ENCODE data around the gene SMURF2.

Gene SMURF2

GRCh38 chr17:64506576-64507412 lies 155.3 kb downstream of the SMURF2 start, which contains the start of gene CEP95:
CEP95 (plus strand) TSS chr17:64506977; CDS start chr17:64507098, 121 bp downstream.
- DNase-seq: peak; percentile 96 to 99 (median 98)
- Histone ChIP-seq H3K27me3 (replicated peaks in 2 of 5; ENCODE audit: control insufficient read depth in 4 of 5, insufficient read depth in 5 of 5, low read length in 4 of 5) (no peaks in the 10 kb centered on the region), H3K27ac (ENCODE audit: insufficient read depth in 1 of 2, low read depth in 1 of 2, low read length in 2 of 2, poor library complexity in 1 of 2, severe bottlenecking in 2 of 2) (peak within 1 kb of the TSS; percentile 99), H3K9me3 (ENCODE audit: control extremely low read depth in 1 of 5, control insufficient read depth in 4 of 5, insufficient read depth in 2 of 5, low read depth in 1 of 5, low read length in 4 of 5) (no peaks in the 10 kb centered on the region), H3K4me3 (ENCODE audit: control insufficient read depth in 1 of 7, extremely low read depth in 1 of 7, insufficient read depth in 4 of 7, low read depth in 2 of 7, low read length in 6 of 7) (peak within 1 kb of the TSS; percentile 98 to 100 (median 100)), H3K36me3 (ENCODE audit: control insufficient read depth in 4 of 4, insufficient read depth in 4 of 4, low read length in 3 of 4) (peaks cover 19 to 54% (median 44%) of the 10 kb centered on the region in 4 experiments), H3K4me1 (ENCODE audit: control extremely low read depth in 1 of 4, control insufficient read depth in 4 of 4, insufficient read depth in 4 of 4, low read length in 3 of 4) (peaks cover 16 to 29% (median 23%) of the 10 kb centered on the region in 4 experiments)
- ChIA-PET POLR2A (interaction anchor here (0.5 to 3.7 kb wide), 9 partner anchors 10 to 170 kb away, joined by 3 to 55 read pairs (median 3); partner anchors contain the start of gene POLG2), CTCF (interaction anchor here (1.0 to 7.0 kb wide), 9 partner anchors 9 to 94 kb away, joined by 3 to 55 read pairs (median 3); partner anchors contain the start of gene POLG2)
- under 1% methylated on average over 73 of the region's 77 CpGs for WGBS (ENCODE audit: insufficient coverage)

- ChIA-PET CTCF (interaction anchor here (1.0 to 7.0 kb wide), 5 partner anchors 9 to 94 kb away, joined by 3 to 55 read pairs (median 6); partner anchors contain the start of gene POLG2), POLR2A (interaction anchor here (0.5 to 3.7 kb wide), 10 partner anchors 9 to 171 kb away, joined by 3 to 55 read pairs (median 3); partner anchors contain the start of gene POLG2)
- H3K27ac ChIP-seq (ENCODE audit: insufficient read depth in 1 of 2, low read depth in 1 of 2, low read length in 2 of 2, poor library complexity in 1 of 2, severe bottlenecking in 2 of 2): peak within 1 kb of the TSS; percentile 99
- peak; percentile 98 to 99 (median 98) for DNase-seq
- H3K36me3 ChIP-seq (ENCODE audit: control insufficient read depth in 4 of 4, insufficient read depth in 4 of 4, low read length in 3 of 4): peaks cover 25 to 56% (median 48%) of the 10 kb centered on the region in 4 experiments
- H3K4me3 ChIP-seq (ENCODE audit: control insufficient read depth in 1 of 7, extremely low read depth in 1 of 7, insufficient read depth in 4 of 7, low read depth in 2 of 7, low read length in 6 of 7): peak within 1 kb of the TSS; percentile 98 to 100 (median 100)
- H3K9me3 ChIP-seq (ENCODE audit: control extremely low read depth in 1 of 5, control insufficient read depth in 4 of 5, insufficient read depth in 2 of 5, low read depth in 1 of 5, low read length in 4 of 5): no peaks in the 10 kb centered on the region
- WGBS (ENCODE audit: insufficient coverage): 0% methylated on average over 25 of the region's 31 CpGs
- H3K4me1 ChIP-seq (ENCODE audit: control extremely low read depth in 1 of 4, control insufficient read depth in 4 of 4, insufficient read depth in 4 of 4, low read length in 3 of 4): peaks cover 16 to 32% (median 23%) of the 10 kb centered on the region in 4 experiments
- no peaks in the 10 kb centered on the region for H3K27me3 ChIP-seq (replicated peaks in 2 of 5; ENCODE audit: control insufficient read depth in 4 of 5, insufficient read depth in 5 of 5, low read length in 4 of 5)
Observed at GRCh38 chr17:64506201-64506575, 155.9 kb downstream of the SMURF2 start, which contains the start of gene DDX5. DDX5 (minus strand) TSS chr17:64506289; CDS start chr17:64506119, 170 bp downstream.

GRCh38 chr17:64505340-64506200 lies 156.5 kb downstream of the SMURF2 start:
- peak overlapping the region; percentile 99 for H3K27ac ChIP-seq (ENCODE audit: insufficient read depth in 1 of 2, low read depth in 1 of 2, low read length in 2 of 2, poor library complexity in 1 of 2, severe bottlenecking in 2 of 2)
- CTCF ChIA-PET: interaction anchor here (0.5 to 7.0 kb wide), 5 partner anchors 8 to 102 kb away, joined by 3 to 55 read pairs (median 3); partner anchors contain the start of gene POLG2
- peak overlapping the region; percentile 77 to 100 (median 100) for H3K4me3 ChIP-seq (ENCODE audit: control insufficient read depth in 1 of 7, extremely low read depth in 1 of 7, insufficient read depth in 4 of 7, low read depth in 2 of 7, low read length in 6 of 7)
- no peaks in the 10 kb centered on the region for H3K9me3 ChIP-seq (ENCODE audit: control extremely low read depth in 1 of 5, control insufficient read depth in 4 of 5, insufficient read depth in 2 of 5, low read depth in 1 of 5, low read length in 4 of 5)
- peaks cover 16 to 32% (median 23%) of the 10 kb centered on the region in 4 experiments for H3K4me1 ChIP-seq (ENCODE audit: control extremely low read depth in 1 of 4, control insufficient read depth in 4 of 4, insufficient read depth in 4 of 4, low read length in 3 of 4)
- DNase-seq: peak; percentile 80 to 90 (median 89)
- H3K27me3 ChIP-seq (replicated peaks in 2 of 5; ENCODE audit: control insufficient read depth in 4 of 5, insufficient read depth in 5 of 5, low read length in 4 of 5): no peaks in the 10 kb centered on the region
- peaks cover 25 to 61% (median 54%) of the 10 kb centered on the region in 4 experiments for H3K36me3 ChIP-seq (ENCODE audit: control insufficient read depth in 4 of 4, insufficient read depth in 4 of 4, low read length in 3 of 4)
- under 1% methylated on average over 59 of the region's 76 CpGs for WGBS (ENCODE audit: insufficient coverage)
- POLR2A ChIA-PET: interaction anchor here (0.6 to 3.7 kb wide), 11 partner anchors 9 to 662 kb away, joined by 3 to 55 read pairs (median 3); partner anchors contain the start of gene POLG2

- POLR2A ChIA-PET: interaction anchor here (0.6 to 3.7 kb wide), 7 partner anchors 8 to 661 kb away, joined by 3 to 55 read pairs (median 4); partner anchors contain the start of gene POLG2
- peaks cover 16 to 34% (median 23%) of the 10 kb centered on the region in 4 experiments for H3K4me1 ChIP-seq (ENCODE audit: control extremely low read depth in 1 of 4, control insufficient read depth in 4 of 4, insufficient read depth in 4 of 4, low read length in 3 of 4)
- no peak for DNase-seq
Observed at GRCh38 chr17:64504769-64505339, 157.3 kb downstream of the SMURF2 start.

GRCh38 chr17:64503821-64504768 lies 158.0 kb downstream of the SMURF2 start:
- CTCF ChIA-PET: interaction anchor here (0.7 to 7.0 kb wide), 4 partner anchors 10 to 84 kb away, joined by 3 to 55 read pairs (median 6); no protein-coding TSS in a partner anchor
- no peaks in the 10 kb centered on the region for H3K27me3 ChIP-seq (replicated peaks in 2 of 5; ENCODE audit: control insufficient read depth in 4 of 5, insufficient read depth in 5 of 5, low read length in 4 of 5)
- POLR2A ChIA-PET: interaction anchor here (1.0 to 3.7 kb wide), 2 partner anchors 7 to 84 kb away, joined by 3 to 55 read pairs; partner anchors contain the start of gene POLG2
- H3K4me1 ChIP-seq (ENCODE audit: control extremely low read depth in 1 of 4, control insufficient read depth in 4 of 4, insufficient read depth in 4 of 4, low read length in 3 of 4): peaks cover 16 to 37% (median 23%) of the 10 kb centered on the region in 4 experiments
- H3K36me3 ChIP-seq (ENCODE audit: control insufficient read depth in 4 of 4, insufficient read depth in 4 of 4, low read length in 3 of 4): peaks cover 29 to 64% (median 58%) of the 10 kb centered on the region in 4 experiments
- H3K4me3 ChIP-seq (ENCODE audit: control insufficient read depth in 1 of 7, extremely low read depth in 1 of 7, insufficient read depth in 4 of 7, low read depth in 2 of 7, low read length in 6 of 7): peak overlapping the region in 6 of 7 experiments; percentile 98 to 100 (median 100)
- H3K9me3 ChIP-seq (ENCODE audit: control extremely low read depth in 1 of 5, control insufficient read depth in 4 of 5, insufficient read depth in 2 of 5, low read depth in 1 of 5, low read length in 4 of 5): no peaks in the 10 kb centered on the region
- peak in 1 of 3 donors; percentile 18 for DNase-seq
- peak overlapping the region; percentile 99 for H3K27ac ChIP-seq (ENCODE audit: insufficient read depth in 1 of 2, low read depth in 1 of 2, low read length in 2 of 2, poor library complexity in 1 of 2, severe bottlenecking in 2 of 2)
- 62% methylated on average over 5 of the region's 7 CpGs for WGBS (ENCODE audit: insufficient coverage)

More at GRCh38 chr17:64504769-64505339, 157.3 kb downstream of the SMURF2 start:
- Histone ChIP-seq H3K4me3 (ENCODE audit: control insufficient read depth in 1 of 7, extremely low read depth in 1 of 7, insufficient read depth in 4 of 7, low read depth in 2 of 7, low read length in 6 of 7) (peak overlapping the region; percentile 77 to 100 (median 100)), H3K9me3 (ENCODE audit: control extremely low read depth in 1 of 5, control insufficient read depth in 4 of 5, insufficient read depth in 2 of 5, low read depth in 1 of 5, low read length in 4 of 5) (no peaks in the 10 kb centered on the region), H3K36me3 (ENCODE audit: control insufficient read depth in 4 of 4, insufficient read depth in 4 of 4, low read length in 3 of 4) (peaks cover 29 to 62% (median 56%) of the 10 kb centered on the region in 4 experiments), H3K27me3 (replicated peaks in 2 of 5; ENCODE audit: control insufficient read depth in 4 of 5, insufficient read depth in 5 of 5, low read length in 4 of 5) (no peaks in the 10 kb centered on the region), H3K27ac (ENCODE audit: insufficient read depth in 1 of 2, low read depth in 1 of 2, low read length in 2 of 2, poor library complexity in 1 of 2, severe bottlenecking in 2 of 2) (peak overlapping the region; percentile 99)
- CTCF ChIA-PET: interaction anchor here (0.5 to 7.0 kb wide), 5 partner anchors 8 to 102 kb away, joined by 3 to 55 read pairs (median 8); partner anchors contain the start of gene POLG2
- 3% methylated on average over 11 of the region's 13 CpGs for WGBS (ENCODE audit: insufficient coverage)
